22Rv1 (cell line): ENCODE measurements around the gene CDH8.

ENCODE experiments used
- CTCF ChIP-seq: fragments of 450-650 bp; IDR thresholded peaks from 2 replicates; pipeline ENCODE4 v1.5.1; 2017; ENCODE audit warnings: mild to moderate bottlenecking
- ZFX ChIP-seq: fragments of 450-650 bp; IDR thresholded peaks from 2 replicates; pipeline ENCODE4 v1.6.1; 2017; ENCODE audit warnings: antibody characterized with exemption, borderline replicate concordance

GRCh38 chr16:61645561-61645960, 390.7 kb downstream of the CDH8 start:
- TF ChIP-seq ZFX (no peak), CTCF (no peak)
